ENCODE results near the gene COQ4.
A peak's percentile ranks its signal among the peaks of the same experiment; 100 is the strongest.

The COQ4 gene

GRCh38 chr9:128341435-128341849, 18.8 kb downstream of the COQ4 start:
- H3K56ac ChIP-seq (ENCODE audit: low read length), result peak overlapping the region; percentile 84
- no peak overlapping the region for H2BK120ac ChIP-seq (ENCODE audit: low read depth, low read length)
- peak overlapping the region; percentile 99 for H3K4me2 ChIP-seq (ENCODE audit: low read length)
- no peak overlapping the region for H3K18ac ChIP-seq (ENCODE audit: low read length)
- H3K79me1 ChIP-seq (ENCODE audit: low read length), result peaks cover 2% of the 10 kb centered on the region
- H4K5ac ChIP-seq (ENCODE audit: low read length), result no peak overlapping the region
- no peak overlapping the region for H4K8ac ChIP-seq (ENCODE audit: low read depth, low read length)
- peak overlapping the region; percentile 64 for H3K4me3 ChIP-seq (ENCODE audit: low read length)
- H3K4me1 ChIP-seq (ENCODE audit: control insufficient read depth, low read depth, low read length), result peaks cover 2% of the 10 kb centered on the region
- DNase-seq, result peak; percentile 88
- no peaks in the 10 kb centered on the region for H3K27me3 ChIP-seq (ENCODE audit: insufficient read depth, low read length, poor library complexity)
- no CpG with 5 or more reads among the region's 13 CpGs for WGBS (ENCODE audit: extremely low coverage, insufficient coverage, low lambda C conversion rate)
- H2AK5ac ChIP-seq (ENCODE audit: low read length), result no peak overlapping the region
- no peak overlapping the region for H2BK15ac ChIP-seq (replicated peaks; ENCODE audit: low read depth)
- H3K4ac ChIP-seq (ENCODE audit: low read depth, low read length), result no peak overlapping the region
- peaks cover 3% of the 10 kb centered on the region for H3K36me3 ChIP-seq (ENCODE audit: control insufficient read depth, insufficient read depth, low read length)
- H2BK5ac ChIP-seq (ENCODE audit: low read length), result no peak overlapping the region
- no peak overlapping the region for H3K27ac ChIP-seq (ENCODE audit: low read depth, low read length)
- H3K9ac ChIP-seq (ENCODE audit: low read length), result peak overlapping the region; percentile 78
- H3K23ac ChIP-seq (ENCODE audit: low read length), result no peak overlapping the region
- H3K79me2 ChIP-seq (ENCODE audit: control insufficient read depth, insufficient read depth, low read length), result no peaks in the 10 kb centered on the region

GRCh38 chr9:128342971-128343680, 20.5 kb downstream of the COQ4 start:
- Histone ChIP-seq H3K4me1 (ENCODE audit: control insufficient read depth, low read depth, low read length) (peaks cover 2% of the 10 kb centered on the region), H2BK120ac (ENCODE audit: low read depth, low read length) (no peak overlapping the region), H3K56ac (ENCODE audit: low read length) (no peak overlapping the region), H4K5ac (ENCODE audit: low read length) (no peak overlapping the region), H3K4me2 (ENCODE audit: low read length) (no peak overlapping the region), H3K79me1 (ENCODE audit: low read length) (peaks cover 2% of the 10 kb centered on the region), H2BK15ac (replicated peaks; ENCODE audit: low read depth) (no peak overlapping the region), H3K4ac (ENCODE audit: low read depth, low read length) (no peak overlapping the region), H4K8ac (ENCODE audit: low read depth, low read length) (no peak overlapping the region), H3K79me2 (ENCODE audit: control insufficient read depth, insufficient read depth, low read length) (no peaks in the 10 kb centered on the region), H2BK5ac (ENCODE audit: low read length) (no peak overlapping the region), H3K4me3 (ENCODE audit: low read length) (no peak overlapping the region), H3K36me3 (ENCODE audit: control insufficient read depth, insufficient read depth, low read length) (peaks cover 7% of the 10 kb centered on the region), H3K18ac (ENCODE audit: low read length) (no peak overlapping the region), H3K9ac (ENCODE audit: low read length) (no peak overlapping the region), H3K27ac (ENCODE audit: low read depth, low read length) (no peak overlapping the region), H3K23ac (ENCODE audit: low read length) (no peak overlapping the region), H3K27me3 (ENCODE audit: insufficient read depth, low read length, poor library complexity) (no peaks in the 10 kb centered on the region), H2AK5ac (ENCODE audit: low read length) (no peak overlapping the region)
- WGBS (ENCODE audit: extremely low coverage, insufficient coverage, low lambda C conversion rate), result no CpG with 5 or more reads among the region's 8 CpGs
- DNase-seq, result no peak

- DNase-seq, result no peak
- Histone ChIP-seq H2BK5ac (ENCODE audit: low read length) (no peak overlapping the region), H3K4me3 (ENCODE audit: low read length) (no peak overlapping the region), H2AK5ac (ENCODE audit: low read length) (no peak overlapping the region), H2BK120ac (ENCODE audit: low read depth, low read length) (no peak overlapping the region), H3K27ac (ENCODE audit: low read depth, low read length) (no peak overlapping the region), H4K8ac (ENCODE audit: low read depth, low read length) (no peak overlapping the region), H3K23ac (ENCODE audit: low read length) (no peak overlapping the region), H3K4ac (ENCODE audit: low read depth, low read length) (no peak overlapping the region), H3K79me2 (ENCODE audit: control insufficient read depth, insufficient read depth, low read length) (no peaks in the 10 kb centered on the region), H4K5ac (ENCODE audit: low read length) (no peak overlapping the region), H2BK15ac (replicated peaks; ENCODE audit: low read depth) (no peak overlapping the region), H3K18ac (ENCODE audit: low read length) (no peak overlapping the region), H3K56ac (ENCODE audit: low read length) (no peak overlapping the region), H3K4me2 (ENCODE audit: low read length) (no peak overlapping the region), H3K79me1 (ENCODE audit: low read length) (peaks cover 2% of the 10 kb centered on the region), H3K9ac (ENCODE audit: low read length) (no peak overlapping the region), H3K27me3 (ENCODE audit: insufficient read depth, low read length, poor library complexity) (no peaks in the 10 kb centered on the region), H3K36me3 (ENCODE audit: control insufficient read depth, insufficient read depth, low read length) (peaks cover 10% of the 10 kb centered on the region), H3K4me1 (ENCODE audit: control insufficient read depth, low read depth, low read length) (peaks cover 2% of the 10 kb centered on the region)
- no CpG with 5 or more reads among the region's 4 CpGs for WGBS (ENCODE audit: extremely low coverage, insufficient coverage, low lambda C conversion rate)
Measured at GRCh38 chr9:128343855-128344254, 21.2 kb downstream of the COQ4 start.

GRCh38 chr9:128344931-128345605, 22.4 kb downstream of the COQ4 start:
- Histone ChIP-seq H3K4me3 (ENCODE audit: low read length) (no peak overlapping the region), H3K18ac (ENCODE audit: low read length) (no peak overlapping the region), H3K56ac (ENCODE audit: low read length) (no peak overlapping the region), H3K4me2 (ENCODE audit: low read length) (no peak overlapping the region), H3K27ac (ENCODE audit: low read depth, low read length) (no peak overlapping the region), H4K5ac (ENCODE audit: low read length) (no peak overlapping the region), H3K4ac (ENCODE audit: low read depth, low read length) (no peak overlapping the region), H3K27me3 (ENCODE audit: insufficient read depth, low read length, poor library complexity) (no peaks in the 10 kb centered on the region), H3K4me1 (ENCODE audit: control insufficient read depth, low read depth, low read length) (peaks cover 2% of the 10 kb centered on the region), H2BK5ac (ENCODE audit: low read length) (no peak overlapping the region), H2BK15ac (replicated peaks; ENCODE audit: low read depth) (no peak overlapping the region), H2AK5ac (ENCODE audit: low read length) (no peak overlapping the region), H3K23ac (ENCODE audit: low read length) (no peak overlapping the region), H3K79me2 (ENCODE audit: control insufficient read depth, insufficient read depth, low read length) (no peaks in the 10 kb centered on the region), H3K36me3 (ENCODE audit: control insufficient read depth, insufficient read depth, low read length) (peaks cover 10% of the 10 kb centered on the region), H3K9ac (ENCODE audit: low read length) (no peak overlapping the region), H4K8ac (ENCODE audit: low read depth, low read length) (no peak overlapping the region), H3K79me1 (ENCODE audit: low read length) (peaks cover 2% of the 10 kb centered on the region), H2BK120ac (ENCODE audit: low read depth, low read length) (no peak overlapping the region)
- WGBS (ENCODE audit: extremely low coverage, insufficient coverage, low lambda C conversion rate), result no CpG with 5 or more reads among the region's 28 CpGs
- DNase-seq, result no peak

- Histone ChIP-seq H3K79me1 (ENCODE audit: low read length) (no peaks in the 10 kb centered on the region), H2BK15ac (replicated peaks; ENCODE audit: low read depth) (no peak overlapping the region), H2BK5ac (ENCODE audit: low read length) (no peak overlapping the region), H3K27ac (ENCODE audit: low read depth, low read length) (no peak overlapping the region), H2BK120ac (ENCODE audit: low read depth, low read length) (no peak overlapping the region), H3K9ac (ENCODE audit: low read length) (no peak overlapping the region), H3K27me3 (ENCODE audit: insufficient read depth, low read length, poor library complexity) (no peaks in the 10 kb centered on the region), H3K56ac (ENCODE audit: low read length) (no peak overlapping the region), H3K79me2 (ENCODE audit: control insufficient read depth, insufficient read depth, low read length) (no peaks in the 10 kb centered on the region), H3K23ac (ENCODE audit: low read length) (no peak overlapping the region), H2AK5ac (ENCODE audit: low read length) (no peak overlapping the region), H3K36me3 (ENCODE audit: control insufficient read depth, insufficient read depth, low read length) (peaks cover 10% of the 10 kb centered on the region), H3K4me3 (ENCODE audit: low read length) (no peak overlapping the region), H3K4ac (ENCODE audit: low read depth, low read length) (no peak overlapping the region), H3K4me2 (ENCODE audit: low read length) (no peak overlapping the region), H3K4me1 (ENCODE audit: control insufficient read depth, low read depth, low read length) (no peaks in the 10 kb centered on the region), H4K5ac (ENCODE audit: low read length) (no peak overlapping the region), H3K18ac (ENCODE audit: low read length) (no peak overlapping the region), H4K8ac (ENCODE audit: low read depth, low read length) (no peak overlapping the region)
- no CpG with 5 or more reads among the region's 2 CpGs for WGBS (ENCODE audit: extremely low coverage, insufficient coverage, low lambda C conversion rate)
- DNase-seq, result no peak
Measured at GRCh38 chr9:128349125-128349524, 26.5 kb downstream of the COQ4 start.

Measured in mesendoderm (in vitro differentiated cells).